HCEC 1CT (cell line): ENCODE data around the gene PDCD6IP.
"Not testable (repeated sequence)": the region's sequence is repeated elsewhere in the genome, so short reads cannot be mapped to it uniquely, and the experiment has no call there.

Experiments
- DNase-seq: peaks from one replicate; pipeline ENCODE4 v3.0.0-alpha.2; 2017

PDCD6IP gene

GRCh38 chr3:33798418-33799201 lies at the start of gene PDCD6IP:
Gene PDCD6IP (plus strand): TSS chr3:33798630. CDS start chr3:33798729, 99 bp downstream.
- DNase-seq: peak; percentile 91

GRCh38 chr3:33749546-33750210 lies 48.8 kb upstream of the PDCD6IP start:
- peak; percentile 91 for DNase-seq

GRCh38 chr3:33750211-33750548 lies 48.2 kb upstream of the PDCD6IP start:
- DNase-seq: no peak

GRCh38 chr3:33751336-33751735 lies 47.1 kb upstream of the PDCD6IP start:
- DNase-seq: peak; percentile 63

- not testable (repeated sequence) for DNase-seq
Measured at GRCh38 chr3:33754391-33754790, 44.0 kb upstream of the PDCD6IP start.

- DNase-seq: no peak
Measured at GRCh38 chr3:33758281-33758680, 40.1 kb upstream of the PDCD6IP start.

- peak; percentile 79 for DNase-seq
Measured at GRCh38 chr3:33758864-33759263, 39.6 kb upstream of the PDCD6IP start.

- no peak for DNase-seq
Measured at GRCh38 chr3:33768578-33769330, 29.7 kb upstream of the PDCD6IP start.

GRCh38 chr3:33773637-33774036 lies 24.8 kb upstream of the PDCD6IP start:
- peak; percentile 19 for DNase-seq

- DNase-seq: no peak
Measured at GRCh38 chr3:33775363-33775762, 23.1 kb upstream of the PDCD6IP start.

- DNase-seq: no peak
Measured at GRCh38 chr3:33777996-33778395, 20.4 kb upstream of the PDCD6IP start.

GRCh38 chr3:33779751-33780150 lies 18.7 kb upstream of the PDCD6IP start:
- DNase-seq: no peak

GRCh38 chr3:33781413-33781812 lies 17.0 kb upstream of the PDCD6IP start:
- DNase-seq: not testable (repeated sequence)

- DNase-seq: no peak
Measured at GRCh38 chr3:33786565-33787327, 11.7 kb upstream of the PDCD6IP start.

GRCh38 chr3:33787328-33788009 lies 11.0 kb upstream of the PDCD6IP start:
- DNase-seq: peak; percentile 68

- DNase-seq: no peak
Measured at GRCh38 chr3:33789183-33789954, 9.1 kb upstream of the PDCD6IP start.

GRCh38 chr3:33790091-33790490 lies 8.3 kb upstream of the PDCD6IP start:
- no peak for DNase-seq

GRCh38 chr3:33791477-33792166 lies 6.8 kb upstream of the PDCD6IP start:
- peak; percentile 86 for DNase-seq

GRCh38 chr3:33792167-33792892 lies 6.1 kb upstream of the PDCD6IP start:
- DNase-seq: no peak

- no peak for DNase-seq
Measured at GRCh38 chr3:33795131-33795530, 3.3 kb upstream of the PDCD6IP start.
